SK-N-SH treated with all-trans-retinoic acid at 6 μM for 48 hours (cell line): Measurements from ENCODE around the gene CD40LG.

Source experiments
- ATAC-seq: fragments of 200-7000 bp; cut with Tn5 transposase; 3 replicates; pipeline ENCODE4 v1.9.1; 2020; ENCODE audit warnings: mild to moderate bottlenecking, moderate library complexity
- ARNTL ChIP-seq: fragments of 450-650 bp; formaldehyde crosslinking; IDR thresholded peaks from 2 replicates; pipeline ENCODE4 v1.5.0; 2020; ENCODE audit warnings: low read depth, mild to moderate bottlenecking, moderate library complexity, borderline replicate concordance
- BACH2 ChIP-seq: fragments of 250-450 bp; sonication (Bioruptor Pico); IDR thresholded peaks from 2 replicates; pipeline ENCODE4 v1.9.0; 2021; ENCODE audit warnings: mild to moderate bottlenecking, borderline replicate concordance
- CSDC2 ChIP-seq: fragments of 250-450 bp; sonication (Bioruptor Pico); IDR thresholded peaks from 2 replicates; pipeline ENCODE4 v1.5.0; 2020; ENCODE audit warnings: mild to moderate bottlenecking, moderate library complexity
- ESRRG ChIP-seq: fragments of 250-450 bp; sonication (Bioruptor Pico); IDR thresholded peaks from 2 replicates; pipeline ENCODE4 v1.6.1; 2021; ENCODE audit warnings: mild to moderate bottlenecking
- GLIS3 ChIP-seq: fragments of 250-450 bp; sonication (Bioruptor Pico); IDR thresholded peaks from 2 replicates; pipeline ENCODE4 v1.5.0; 2020; ENCODE audit warnings: mild to moderate bottlenecking, moderate library complexity
- ISL1 ChIP-seq: fragments of 250-450 bp; sonication (Bioruptor Pico); IDR thresholded peaks from 2 replicates; pipeline ENCODE4 v2.1.2; 2022; ENCODE audit warnings: mild to moderate bottlenecking, moderate library complexity
- OSR1 ChIP-seq: fragments of 250-450 bp; sonication (Bioruptor Pico); IDR thresholded peaks from 2 replicates; pipeline ENCODE4 v1.8.0; 2022; ENCODE audit warnings: moderate library complexity, mild to moderate bottlenecking, inconsistent platforms
- RARB ChIP-seq: fragments of 250-450 bp; sonication (Bioruptor Pico); IDR thresholded peaks from 2 replicates; pipeline ENCODE4 v1.8.0; 2021; ENCODE audit warnings: mild to moderate bottlenecking, moderate library complexity
- TCF4 ChIP-seq: fragments of 250-450 bp; sonication (Bioruptor Pico); IDR thresholded peaks from 2 replicates; pipeline ENCODE4 v1.8.0; 2021; ENCODE audit warnings: mild to moderate bottlenecking, moderate library complexity, borderline replicate concordance
- TOX ChIP-seq: fragments of 250-450 bp; sonication (Bioruptor Pico); IDR thresholded peaks from 2 replicates; pipeline ENCODE4 v1.8.0; 2021; ENCODE audit warnings: mild to moderate bottlenecking, moderate library complexity, borderline replicate concordance
- ZC3H10 ChIP-seq: fragments of 250-450 bp; sonication (Bioruptor Pico); IDR thresholded peaks from 2 replicates; pipeline ENCODE4 v1.5.1; 2021; ENCODE audit warnings: mild to moderate bottlenecking, moderate library complexity
- ZFP3 ChIP-seq: fragments of 250-450 bp; sonication (Bioruptor Pico); IDR thresholded peaks from 2 replicates; pipeline ENCODE4 v1.5.0; 2020; ENCODE audit warnings: mild to moderate bottlenecking, moderate library complexity
- ZFP30 ChIP-seq: fragments of 450-650 bp; formaldehyde crosslinking; IDR thresholded peaks from 2 replicates; pipeline ENCODE4 v1.5.0; 2022; ENCODE audit warnings: mild to moderate bottlenecking, moderate library complexity
- ZNF565 ChIP-seq: fragments of 450-650 bp; formaldehyde crosslinking; conservative IDR thresholded peaks from 2 replicates; pipeline ENCODE4 v1.5.0; 2020; ENCODE audit warnings: low read depth, mild to moderate bottlenecking, moderate library complexity
- ZNF70 ChIP-seq: fragments of 450-650 bp; formaldehyde crosslinking; IDR thresholded peaks from 2 replicates; pipeline ENCODE4 v1.5.0; 2020; ENCODE audit warnings: mild to moderate bottlenecking, moderate library complexity
- ZNF8 ChIP-seq: fragments of 450-650 bp; formaldehyde crosslinking; IDR thresholded peaks from 2 replicates; pipeline ENCODE4 v1.5.0; 2020; ENCODE audit warnings: mild to moderate bottlenecking, moderate library complexity
- TF ChIP-seq, protein P1 (sequence below): fragments of 250-450 bp; sonication (Bioruptor Pico); IDR thresholded peaks from 2 replicates; pipeline ENCODE4 v1.5.1; 2020; ENCODE audit warnings: low read depth, mild to moderate bottlenecking, moderate library complexity
- TF ChIP-seq, protein P2 (sequence below): fragments of 250-450 bp; sonication (Bioruptor Pico); IDR thresholded peaks from 2 replicates; pipeline ENCODE4 v1.8.0; 2020; ENCODE audit warnings: mild to moderate bottlenecking, moderate library complexity, borderline replicate concordance
- TF ChIP-seq, protein P3 (sequence below): fragments of 250-450 bp; sonication (Bioruptor Pico); IDR thresholded peaks from 2 replicates; pipeline ENCODE4 v1.5.1; 2021; ENCODE audit warnings: mild to moderate bottlenecking, moderate library complexity
- TF ChIP-seq, protein P4 (sequence below): fragments of 250-450 bp; sonication (Bioruptor Pico); IDR thresholded peaks from 2 replicates; pipeline ENCODE4 v1.5.0; 2020; ENCODE audit warnings: mild to moderate bottlenecking, moderate library complexity
- TF ChIP-seq, protein P5 (sequence below): fragments of 250-450 bp; sonication (Bioruptor Pico); IDR thresholded peaks from 2 replicates; pipeline ENCODE4 v1.8.0; 2021; ENCODE audit warnings: low read depth, mild to moderate bottlenecking, moderate library complexity, borderline replicate concordance

CD40LG gene

DNA sequence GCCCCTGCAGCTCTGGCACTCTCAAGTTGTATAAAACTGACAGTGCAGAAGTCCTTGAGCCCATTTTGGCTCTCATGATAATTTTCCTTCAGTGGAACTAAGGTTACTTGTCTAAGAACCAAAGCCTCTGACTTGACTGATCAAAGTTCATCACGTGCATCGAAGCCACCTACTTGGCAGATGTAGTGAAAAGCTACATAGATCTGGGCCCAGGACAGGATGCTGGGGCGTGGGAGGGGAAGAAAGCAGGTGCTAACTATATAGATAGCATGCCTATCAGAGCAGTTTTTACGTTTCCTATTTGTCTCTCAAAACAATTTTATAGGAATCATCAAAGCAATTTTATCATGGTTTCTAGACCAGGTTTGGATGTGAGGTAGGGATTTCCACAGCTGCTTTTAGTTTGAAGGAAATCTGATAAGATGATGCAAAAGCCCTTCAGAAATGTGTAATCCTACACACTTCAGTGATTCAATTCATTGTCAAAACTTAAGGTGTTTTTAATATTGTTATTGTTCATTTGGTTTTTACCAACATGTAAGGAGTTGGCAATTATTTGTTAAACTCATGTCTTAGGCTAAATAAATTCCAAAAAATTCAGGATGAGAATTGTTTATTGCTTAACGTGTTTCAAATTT is 1.2 kb upstream of the CD40LG start:
- ATAC-seq, result no peak
- no peak for TF ChIP-seq ZFP3 (CRISPR knock-in tag)
- no peak for TF ChIP-seq ESRRG (CRISPR knock-in tag)
- TF ChIP-seq, protein P1, sequence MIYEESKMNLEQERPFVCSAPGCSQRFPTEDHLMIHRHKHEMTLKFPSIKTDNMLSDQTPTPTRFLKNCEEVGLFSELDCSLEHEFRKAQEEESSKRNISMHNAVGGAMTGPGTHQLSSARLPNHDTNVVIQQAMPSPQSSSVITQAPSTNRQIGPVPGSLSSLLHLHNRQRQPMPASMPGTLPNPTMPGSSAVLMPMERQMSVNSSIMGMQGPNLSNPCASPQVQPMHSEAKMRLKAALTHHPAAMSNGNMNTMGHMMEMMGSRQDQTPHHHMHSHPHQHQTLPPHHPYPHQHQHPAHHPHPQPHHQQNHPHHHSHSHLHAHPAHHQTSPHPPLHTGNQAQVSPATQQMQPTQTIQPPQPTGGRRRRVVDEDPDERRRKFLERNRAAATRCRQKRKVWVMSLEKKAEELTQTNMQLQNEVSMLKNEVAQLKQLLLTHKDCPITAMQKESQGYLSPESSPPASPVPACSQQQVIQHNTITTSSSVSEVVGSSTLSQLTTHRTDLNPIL (CRISPR knock-in tag), result no peak
- TF ChIP-seq CSDC2, result no peak
- TF ChIP-seq, protein P2, sequence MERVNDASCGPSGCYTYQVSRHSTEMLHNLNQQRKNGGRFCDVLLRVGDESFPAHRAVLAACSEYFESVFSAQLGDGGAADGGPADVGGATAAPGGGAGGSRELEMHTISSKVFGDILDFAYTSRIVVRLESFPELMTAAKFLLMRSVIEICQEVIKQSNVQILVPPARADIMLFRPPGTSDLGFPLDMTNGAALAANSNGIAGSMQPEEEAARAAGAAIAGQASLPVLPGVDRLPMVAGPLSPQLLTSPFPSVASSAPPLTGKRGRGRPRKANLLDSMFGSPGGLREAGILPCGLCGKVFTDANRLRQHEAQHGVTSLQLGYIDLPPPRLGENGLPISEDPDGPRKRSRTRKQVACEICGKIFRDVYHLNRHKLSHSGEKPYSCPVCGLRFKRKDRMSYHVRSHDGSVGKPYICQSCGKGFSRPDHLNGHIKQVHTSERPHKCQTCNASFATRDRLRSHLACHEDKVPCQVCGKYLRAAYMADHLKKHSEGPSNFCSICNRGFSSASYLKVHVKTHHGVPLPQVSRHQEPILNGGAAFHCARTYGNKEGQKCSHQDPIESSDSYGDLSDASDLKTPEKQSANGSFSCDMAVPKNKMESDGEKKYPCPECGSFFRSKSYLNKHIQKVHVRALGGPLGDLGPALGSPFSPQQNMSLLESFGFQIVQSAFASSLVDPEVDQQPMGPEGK (CRISPR knock-in tag), result no peak
- TF ChIP-seq ZNF8 (CRISPR knock-in tag), result no peak
- TF ChIP-seq ISL1 (CRISPR knock-in tag), result no peak
- TF ChIP-seq, protein P3, sequence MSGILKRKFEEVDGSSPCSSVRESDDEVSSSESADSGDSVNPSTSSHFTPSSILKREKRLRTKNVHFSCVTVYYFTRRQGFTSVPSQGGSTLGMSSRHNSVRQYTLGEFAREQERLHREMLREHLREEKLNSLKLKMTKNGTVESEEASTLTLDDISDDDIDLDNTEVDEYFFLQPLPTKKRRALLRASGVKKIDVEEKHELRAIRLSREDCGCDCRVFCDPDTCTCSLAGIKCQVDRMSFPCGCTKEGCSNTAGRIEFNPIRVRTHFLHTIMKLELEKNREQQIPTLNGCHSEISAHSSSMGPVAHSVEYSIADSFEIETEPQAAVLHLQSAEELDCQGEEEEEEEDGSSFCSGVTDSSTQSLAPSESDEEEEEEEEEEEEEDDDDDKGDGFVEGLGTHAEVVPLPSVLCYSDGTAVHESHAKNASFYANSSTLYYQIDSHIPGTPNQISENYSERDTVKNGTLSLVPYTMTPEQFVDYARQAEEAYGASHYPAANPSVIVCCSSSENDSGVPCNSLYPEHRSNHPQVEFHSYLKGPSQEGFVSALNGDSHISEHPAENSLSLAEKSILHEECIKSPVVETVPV, result no peak
- no peak for TF ChIP-seq ARNTL (CRISPR knock-in tag)
- TF ChIP-seq ZNF70 (CRISPR knock-in tag), result no peak
- TF ChIP-seq TOX (CRISPR knock-in tag), result no peak
- no peak for TF ChIP-seq ZC3H10 (CRISPR knock-in tag)
- no peak for TF ChIP-seq OSR1
- no peak for TF ChIP-seq TCF4 (CRISPR knock-in tag)

DNA sequence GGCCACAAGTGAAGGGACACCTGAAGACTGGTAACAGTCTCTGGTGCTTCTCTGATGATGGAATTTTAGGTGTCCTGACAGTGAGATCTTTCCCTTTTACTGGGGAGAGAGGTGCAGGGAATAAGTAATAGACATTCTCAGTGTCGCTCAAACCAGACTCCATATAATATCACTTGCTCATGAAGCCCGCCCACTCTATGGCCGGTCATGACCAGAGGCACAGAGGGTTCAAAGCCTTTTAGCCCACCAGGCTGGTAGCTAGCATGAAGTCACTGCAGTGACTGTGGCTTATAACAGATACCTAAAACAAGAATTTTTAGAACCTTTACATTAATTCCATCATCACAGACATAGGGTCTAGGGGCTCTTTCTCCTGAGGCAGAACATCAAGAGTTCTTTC is 2.9 kb downstream of the CD40LG start:
- ATAC-seq, result no peak
- TF ChIP-seq ZC3H10 (CRISPR knock-in tag) (no peak), ZNF70 (CRISPR knock-in tag) (no peak), CSDC2 (no peak), ESRRG (CRISPR knock-in tag) (no peak), BACH2 (CRISPR knock-in tag) (no peak), GLIS3 (no peak), ZFP30 (CRISPR knock-in tag) (no peak), ZNF565 (CRISPR knock-in tag) (no peak), ZFP3 (CRISPR knock-in tag) (no peak), RARB (CRISPR knock-in tag) (no peak)
- TF ChIP-seq, protein P4, sequence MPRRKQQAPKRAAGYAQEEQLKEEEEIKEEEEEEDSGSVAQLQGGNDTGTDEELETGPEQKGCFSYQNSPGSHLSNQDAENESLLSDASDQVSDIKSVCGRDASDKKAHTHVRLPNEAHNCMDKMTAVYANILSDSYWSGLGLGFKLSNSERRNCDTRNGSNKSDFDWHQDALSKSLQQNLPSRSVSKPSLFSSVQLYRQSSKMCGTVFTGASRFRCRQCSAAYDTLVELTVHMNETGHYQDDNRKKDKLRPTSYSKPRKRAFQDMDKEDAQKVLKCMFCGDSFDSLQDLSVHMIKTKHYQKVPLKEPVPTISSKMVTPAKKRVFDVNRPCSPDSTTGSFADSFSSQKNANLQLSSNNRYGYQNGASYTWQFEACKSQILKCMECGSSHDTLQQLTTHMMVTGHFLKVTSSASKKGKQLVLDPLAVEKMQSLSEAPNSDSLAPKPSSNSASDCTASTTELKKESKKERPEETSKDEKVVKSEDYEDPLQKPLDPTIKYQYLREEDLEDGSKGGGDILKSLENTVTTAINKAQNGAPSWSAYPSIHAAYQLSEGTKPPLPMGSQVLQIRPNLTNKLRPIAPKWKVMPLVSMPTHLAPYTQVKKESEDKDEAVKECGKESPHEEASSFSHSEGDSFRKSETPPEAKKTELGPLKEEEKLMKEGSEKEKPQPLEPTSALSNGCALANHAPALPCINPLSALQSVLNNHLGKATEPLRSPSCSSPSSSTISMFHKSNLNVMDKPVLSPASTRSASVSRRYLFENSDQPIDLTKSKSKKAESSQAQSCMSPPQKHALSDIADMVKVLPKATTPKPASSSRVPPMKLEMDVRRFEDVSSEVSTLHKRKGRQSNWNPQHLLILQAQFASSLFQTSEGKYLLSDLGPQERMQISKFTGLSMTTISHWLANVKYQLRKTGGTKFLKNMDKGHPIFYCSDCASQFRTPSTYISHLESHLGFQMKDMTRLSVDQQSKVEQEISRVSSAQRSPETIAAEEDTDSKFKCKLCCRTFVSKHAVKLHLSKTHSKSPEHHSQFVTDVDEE (CRISPR knock-in tag), result no peak
- TF ChIP-seq, protein P3, result no peak
- TF ChIP-seq, protein P5, sequence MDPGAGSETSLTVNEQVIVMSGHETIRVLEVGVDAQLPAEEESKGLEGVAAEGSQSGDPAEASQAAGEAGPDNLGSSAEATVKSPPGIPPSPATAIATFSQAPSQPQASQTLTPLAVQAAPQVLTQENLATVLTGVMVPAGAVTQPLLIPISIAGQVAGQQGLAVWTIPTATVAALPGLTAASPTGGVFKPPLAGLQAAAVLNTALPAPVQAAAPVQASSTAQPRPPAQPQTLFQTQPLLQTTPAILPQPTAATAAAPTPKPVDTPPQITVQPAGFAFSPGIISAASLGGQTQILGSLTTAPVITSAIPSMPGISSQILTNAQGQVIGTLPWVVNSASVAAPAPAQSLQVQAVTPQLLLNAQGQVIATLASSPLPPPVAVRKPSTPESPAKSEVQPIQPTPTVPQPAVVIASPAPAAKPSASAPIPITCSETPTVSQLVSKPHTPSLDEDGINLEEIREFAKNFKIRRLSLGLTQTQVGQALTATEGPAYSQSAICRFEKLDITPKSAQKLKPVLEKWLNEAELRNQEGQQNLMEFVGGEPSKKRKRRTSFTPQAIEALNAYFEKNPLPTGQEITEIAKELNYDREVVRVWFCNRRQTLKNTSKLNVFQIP, result no peak
